H1 (cell line): Measurements from ENCODE around the gene PRRT1. TPM values are rescaled to one million over a fixed set of nuclear protein-coding genes. Genes with fewer than 3 reads are reported as not detected.

Source experiments
- CTCF ChIA-PET: fragments of 300-600 bp; sonication (Branson Sonifier 250); formaldehyde crosslinking; loops from one replicate; lab custom pipeline; 2021; ENCODE audit not compliant: partially characterized antibody; lab: Charles Lee
- POLR2A ChIA-PET: fragments of 300-600 bp; sonication (Branson Sonifier 250); formaldehyde crosslinking; loops from one replicate; lab custom pipeline; 2021; ENCODE audit warnings: inconsistent platforms; ENCODE audit not compliant: partially characterized antibody; lab: Charles Lee
- DNase-seq, 2 experiments: peaks; one replicate each; pipeline versions ENCODE4 v3.0.0 to v3.0.0-alpha.2; 2010 to 2022; ENCODE audit warnings: low spot score in 2 of 2, low read depth in 1 of 2, mixed read lengths in 1 of 2
- FAIRE-seq: peaks from 2 replicates; lab custom pipeline; 2011; peaks lifted over from hg19 to GRCh38; lab: Jason Lieb, UNC
- H2AFZ ChIP-seq: 2 replicates; pipeline ENCODE4 v1.8.1; 2012; ENCODE audit warnings: low read length, inconsistent platforms
- H2AK5ac ChIP-seq: 2 replicates; pipeline ENCODE4 v1.6.1; 2013; ENCODE audit warnings: low read depth, low read length
- H2BK120ac ChIP-seq: replicated peaks from 2 replicates; pipeline ENCODE3; 2013; ENCODE audit warnings: low read depth, low read length, inconsistent platforms
- H2BK12ac ChIP-seq: 2 replicates; pipeline ENCODE4 v1.6.1; 2013; ENCODE audit warnings: low read depth, low read length
- H2BK15ac ChIP-seq: 2 replicates; pipeline ENCODE4 v1.6.1; 2013; ENCODE audit warnings: low read length
- H2BK20ac ChIP-seq: 2 replicates; pipeline ENCODE4 v1.6.1; 2013; ENCODE audit warnings: low read length
- H2BK5ac ChIP-seq: 2 replicates; pipeline ENCODE4 v1.6.1; 2013; ENCODE audit warnings: low read depth, low read length
- H3K14ac ChIP-seq: 2 replicates; pipeline ENCODE4 v1.6.1; 2013; ENCODE audit warnings: inconsistent platforms; ENCODE audit not compliant: insufficient read length
- H3K18ac ChIP-seq: 2 replicates; pipeline ENCODE4 v1.6.1; 2013; ENCODE audit warnings: low read length; ENCODE audit errors: extremely low read depth
- H3K23ac ChIP-seq: 2 replicates; pipeline ENCODE4 v1.6.1; 2013; ENCODE audit warnings: inconsistent platforms; ENCODE audit not compliant: insufficient read length
- H3K23me2 ChIP-seq: 2 replicates; pipeline ENCODE4 v1.6.1; 2013; ENCODE audit warnings: low read depth, low read length
- H3K27ac ChIP-seq: 2 replicates; pipeline ENCODE4 v1.6.1; 2011; ENCODE audit warnings: low read depth, low read length, inconsistent platforms
- H3K27me3 ChIP-seq, 4 experiments: replicated peaks in 1 of 4; 1 replicate in 1 of 4; 2 replicates in 3 of 4; pipeline versions ENCODE4 v1.6.1 to v1.8.1; 2011 to 2013; ENCODE audit warnings: low read length in 3 of 4, mild to moderate bottlenecking in 3 of 4, inconsistent platforms in 2 of 4, mixed read lengths in 2 of 4, moderate library complexity in 1 of 4; ENCODE audit not compliant: control insufficient read depth in 3 of 4, insufficient read depth in 3 of 4; ENCODE audit errors: extremely low read depth in 1 of 4
- H3K36me3 ChIP-seq, 4 experiments: 2 replicates each; pipeline versions ENCODE4 v1.6.1 to v1.8.1; 2011 to 2013; ENCODE audit warnings: mild to moderate bottlenecking in 4 of 4, low read length in 3 of 4, moderate library complexity in 2 of 4, control low read depth in 1 of 4, inconsistent platforms in 1 of 4; ENCODE audit not compliant: insufficient read depth in 4 of 4, control insufficient read depth in 2 of 4
- H3K4ac ChIP-seq: replicated peaks from 2 replicates; pipeline ENCODE3; 2013; ENCODE audit warnings: low read length, low read depth, mixed read lengths, inconsistent platforms; ENCODE audit not compliant: insufficient read length
- H3K4me1 ChIP-seq, 4 experiments: replicated peaks in 1 of 4; 1 replicate in 1 of 4; 2 replicates in 3 of 4; pipeline versions ENCODE4 v1.6.1 to v1.8.1; 2011 to 2013; ENCODE audit warnings: low read length in 3 of 4, inconsistent platforms in 2 of 4, mixed read lengths in 1 of 4; ENCODE audit not compliant: insufficient read depth in 4 of 4, control insufficient read depth in 3 of 4
- H3K4me2 ChIP-seq, 2 experiments: 2 replicates each; pipeline versions ENCODE4 v1.6.1 to v1.8.1; 2011 to 2013; ENCODE audit warnings: low read depth in 2 of 2, low read length in 2 of 2, control low read depth in 1 of 2, inconsistent platforms in 1 of 2, mild to moderate bottlenecking in 1 of 2; ENCODE audit not compliant: insufficient read depth in 1 of 2
- H3K4me3 ChIP-seq, 4 experiments: fragments of 200-600, 300-600 bp in 1 of 4; sonication (generic), shearing (Covaris generic), sonication (Bioruptor Twin) in 1 of 4; 2 replicates each; pipeline versions ENCODE4 v1.5.1 to v1.8.1; 2011 to 2016; ENCODE audit warnings: low read length in 4 of 4, low read depth in 3 of 4, control low read depth in 2 of 4, inconsistent platforms in 2 of 4, mild to moderate bottlenecking in 2 of 4, mixed read lengths in 1 of 4, moderate library complexity in 1 of 4; ENCODE audit not compliant: insufficient read depth in 2 of 4; ENCODE audit errors: extremely low read depth in 1 of 4
- H3K56ac ChIP-seq: replicated peaks from 2 replicates; pipeline ENCODE3; 2013; ENCODE audit warnings: low read depth, mild to moderate bottlenecking, mixed read lengths, low read length, inconsistent platforms; ENCODE audit not compliant: insufficient read length
- H3K79me1 ChIP-seq: 2 replicates; pipeline ENCODE4 v1.6.1; 2013; ENCODE audit warnings: low read depth, low read length, control low read depth
- H3K79me2 ChIP-seq, 2 experiments: 2 replicates each; pipeline versions ENCODE4 v1.6.1 to v1.8.1; 2012 to 2013; ENCODE audit warnings: low read length in 2 of 2, mild to moderate bottlenecking in 2 of 2, inconsistent platforms in 1 of 2; ENCODE audit not compliant: insufficient read depth in 2 of 2, control insufficient read depth in 1 of 2
- H3K9ac ChIP-seq, 4 experiments: replicated peaks in 1 of 4; 1 replicate in 1 of 4; 2 replicates in 3 of 4; pipeline versions ENCODE4 v1.6.1 to v1.8.1; 2011 to 2013; ENCODE audit warnings: low read depth in 3 of 4, low read length in 3 of 4, control low read depth in 2 of 4, mild to moderate bottlenecking in 2 of 4, moderate library complexity in 2 of 4, inconsistent platforms in 1 of 4; ENCODE audit errors: extremely low read depth in 1 of 4
- H3K9me3 ChIP-seq, 2 experiments: 2 replicates each; pipeline versions ENCODE4 v1.6.1 to v1.8.1; 2012 to 2013; ENCODE audit warnings: mild to moderate bottlenecking in 2 of 2, moderate library complexity in 2 of 2, control low read depth in 1 of 2, inconsistent platforms in 1 of 2, low read depth in 1 of 2, low read length in 1 of 2, mixed read lengths in 1 of 2; ENCODE audit not compliant: insufficient read depth in 2 of 2
- H4K20me1 ChIP-seq, 2 experiments: replicated peaks in 1 of 2; 2 replicates each; pipeline versions ENCODE3 to v1.8.1; 2011 to 2013; ENCODE audit warnings: inconsistent platforms in 2 of 2, low read length in 2 of 2, mild to moderate bottlenecking in 1 of 2; ENCODE audit not compliant: insufficient read depth in 2 of 2, control insufficient read depth in 1 of 2
- H4K5ac ChIP-seq: 2 replicates; pipeline ENCODE4 v1.6.1; 2013; ENCODE audit warnings: low read length, low read depth, mixed read lengths, inconsistent platforms; ENCODE audit not compliant: insufficient read length
- H4K8ac ChIP-seq: 2 replicates; pipeline ENCODE4 v1.8.0; 2013; ENCODE audit warnings: mild to moderate bottlenecking, moderate library complexity, low read length, inconsistent platforms; ENCODE audit not compliant: insufficient read depth; ENCODE audit errors: extremely low read depth
- H4K91ac ChIP-seq: replicated peaks from 2 replicates; pipeline ENCODE3; 2013; ENCODE audit warnings: low read length, mixed read lengths, inconsistent platforms; ENCODE audit not compliant: insufficient read length
- ASH2L ChIP-seq: fragments of 200-600, 300-600 bp; sonication (generic); IDR thresholded peaks from one replicate; pipeline ENCODE4 v1.7.1; 2017; ENCODE audit warnings: low read length
- CBX8 ChIP-seq: fragments of 300-800, 300-1000 bp; sonication (generic); IDR thresholded peaks from 2 replicates; pipeline ENCODE4 v1.7.1; 2016; ENCODE audit warnings: low read depth, low read length, borderline replicate concordance
- CREB1 ChIP-seq: IDR thresholded peaks from 2 replicates; pipeline ENCODE4 v1.6.1; 2012; ENCODE audit warnings: inconsistent platforms
- JUND ChIP-seq: IDR thresholded peaks from 2 replicates; pipeline ENCODE4 v1.6.1; 2011; ENCODE audit warnings: mild to moderate bottlenecking, improper control_type of control experiment, low read length
- KDM4A ChIP-seq: IDR thresholded peaks from one replicate; pipeline ENCODE4 v1.7.1; 2012; ENCODE audit warnings: low read depth, mild to moderate bottlenecking, moderate library complexity, low read length, inconsistent platforms; ENCODE audit not compliant: severe bottlenecking
- MAFK ChIP-seq: IDR thresholded peaks from 2 replicates; pipeline ENCODE4 v1.6.1; 2012; ENCODE audit warnings: low read depth, mild to moderate bottlenecking, improper control_type of control experiment, low read length
- NRF1 ChIP-seq: IDR thresholded peaks from 2 replicates; pipeline ENCODE4 v1.6.1; 2011; ENCODE audit warnings: mild to moderate bottlenecking, low read depth, low read length, improper control_type of control experiment
- POLR2A ChIP-seq, 2 experiments: IDR thresholded peaks; 1 replicate in 1 of 2; 2 replicates in 1 of 2; pipeline ENCODE4 v1.6.1; 2011; ENCODE audit warnings: low read depth in 2 of 2, low read length in 2 of 2, mild to moderate bottlenecking in 2 of 2; ENCODE audit errors: control extremely low read depth in 1 of 2
- SAP30 ChIP-seq: fragments of 300-600 bp; sonication (generic); IDR thresholded peaks from 2 replicates; pipeline ENCODE4 v1.7.1; 2012; ENCODE audit warnings: low read length, moderate library complexity, mild to moderate bottlenecking, inconsistent platforms; ENCODE audit not compliant: insufficient read depth, insufficient replicate concordance
- TAF7 ChIP-seq: optimal IDR thresholded peaks from 2 replicates; pipeline ENCODE3; 2011; ENCODE audit warnings: low read depth, mild to moderate bottlenecking, inconsistent platforms, low read length, moderate library complexity, borderline replicate concordance
- TBP ChIP-seq: IDR thresholded peaks from 2 replicates; pipeline ENCODE4 v1.6.1; 2011; ENCODE audit warnings: low read depth, low read length, improper control_type of control experiment
- WGBS, 2 experiments: shearing (Covaris generic) in 1 of 2; methylation state at CpG; one replicate each; pipeline versions ENCODE4 v1.1.6 to v1.1.7; 2013 to 2015; ENCODE audit warnings: low lambda C conversion rate in 2 of 2, mixed read lengths in 2 of 2, inconsistent platforms in 1 of 2, low coverage in 1 of 2, missing lambda C conversion rate in 1 of 2; ENCODE audit not compliant: insufficient replicate concordance in 2 of 2, insufficient coverage in 1 of 2, insufficient read length in 1 of 2; ENCODE audit errors: extremely low coverage in 1 of 2, missing lambda C conversion rate in 1 of 2; 5-methylcytosine and 5-hydroxymethylcytosine counted together
- polyA plus RNA-seq, 7 experiments: library from polyadenylated mRNA; depleted of rRNA in 3 of 7; stranded (reverse) in 5 of 7; unstranded in 2 of 7; fragments of >200 nt in 5 of 7; fragments of 200-250 nt in 2 of 7; gene quantifications; 1 replicate in 5 of 7; 2 replicates in 1 of 7; 4 replicates in 1 of 7; pipeline versions ENCODE4 v1.2.1 to v1.2.3, GENCODE V29; 2011 to 2013; ENCODE audit warnings: missing spikeins in 2 of 7, mixed read lengths in 2 of 7
- total RNA-seq: library from RNA; stranded (reverse); fragmentation: NEBNext Ultra II Directional; extraction: Animal tissue kit (Norgen Biotek cat#: 25700); gene quantifications from 2 replicates; pipeline ENCODE4 v1.2.1, GENCODE V29; 2021

Gene PRRT1
- total and polyA plus RNA-seq, 2 of the 8 experiments (the other 6 are each of a cell fraction or from before 2014, with no cell fraction given): 0.71 to 2.8 TPM

DNA sequence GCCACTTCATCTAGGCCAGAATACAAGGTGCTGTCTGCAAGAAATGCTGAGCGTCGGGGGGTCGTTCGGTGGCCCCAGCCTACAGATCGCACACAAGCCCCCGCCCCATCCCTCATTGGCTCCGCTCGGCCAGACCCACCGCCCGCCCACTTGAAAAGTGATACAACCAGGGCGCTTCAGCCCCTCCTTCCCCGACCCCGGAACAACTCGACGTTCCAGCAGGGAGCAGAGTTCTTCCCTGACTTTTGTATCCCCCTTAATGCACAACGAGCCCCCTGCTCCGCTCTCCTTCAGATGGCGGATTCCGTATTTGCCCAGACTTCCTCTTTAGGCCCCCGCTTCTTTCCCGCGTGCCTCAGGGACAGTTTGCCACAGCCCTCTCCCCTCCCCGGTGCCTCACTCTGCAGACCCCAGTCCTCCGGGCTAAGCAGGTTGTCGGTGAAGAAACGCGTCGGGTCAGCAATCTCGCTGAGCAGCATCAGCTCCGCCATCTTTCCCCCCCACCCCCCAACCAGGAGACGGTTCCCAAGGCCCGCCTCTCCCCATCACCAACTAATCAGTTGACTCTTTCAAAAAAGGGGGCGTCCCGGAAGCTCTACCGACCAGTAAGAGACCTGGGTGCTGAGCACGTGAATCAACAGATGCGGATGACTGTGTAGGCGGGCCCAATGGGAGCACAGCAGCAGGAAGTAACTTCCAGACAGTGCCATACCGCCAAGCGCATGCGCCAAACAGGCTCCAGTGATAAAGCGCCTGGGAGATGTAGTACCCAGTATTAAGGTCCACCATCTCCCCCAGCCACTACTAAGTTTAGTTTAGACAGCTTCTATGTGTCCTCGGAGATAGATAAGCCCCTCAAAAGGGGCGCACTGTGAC is 23.8 kb downstream of the PRRT1 start, which contains the start of gene ATF6B:
ATF6B (minus strand) TSS at position 530 of the 876 bp plus-strand sequence; CDS start at position 491, 39 bp downstream.
- no peaks in the 10 kb centered on the region for H4K20me1 ChIP-seq
- peak within 1 kb of the TSS; percentile 82 to 98 for H3K4me2 ChIP-seq
- peak within 1 kb of the TSS; percentile 95 to 100 (median 99) for H3K4me3 ChIP-seq
- CTCF ChIA-PET: interaction anchor here (1.0 to 5.6 kb wide), 10 partner anchors 10 to 61 kb away, joined by 3 to 76 read pairs (median 6); partner anchors contain the start of gene PRRT1
- no peak within 1 kb of the TSS for H2BK120ac ChIP-seq
- peak within 1 kb of the TSS; percentile 92; the same call in 1 of the 2 replicates for H4K8ac ChIP-seq
- H3K79me1 ChIP-seq: peaks cover 2% of the 10 kb centered on the region; the same call in 1 of the 2 replicates
- peaks cover 5% of the 10 kb centered on the region for H3K23me2 ChIP-seq
- no peak within 1 kb of the TSS for H3K14ac ChIP-seq
- H3K9me3 ChIP-seq: no peaks in the 10 kb centered on the region
- peak within 1 kb of the TSS; percentile 63 for H4K91ac ChIP-seq
- H2AFZ ChIP-seq: peak within 1 kb of the TSS; percentile 78; the same call in 1 of the 2 replicates
- WGBS, 2 experiments: 1% methylated on average over 43 of the region's 44 CpGs; no CpG with 5 or more reads in 1 of the 2 experiments
- H3K18ac ChIP-seq: no peak within 1 kb of the TSS; the same call in 1 of the 2 replicates
- POLR2A ChIA-PET: interaction anchor here (0.7 to 6.5 kb wide), 22 partner anchors 9 to 844 kb away, joined by 3 to 70 read pairs (median 4); partner anchors contain the start of genes AGPAT1, EGFL8, MSH5 and PRRT1
- H2BK12ac ChIP-seq: peak within 1 kb of the TSS; percentile 55
- H3K4me1 ChIP-seq: peaks cover 3 to 19% (median 8%) of the 10 kb centered on the region in 4 experiments; a peak in 6 of 7 replicates
- H3K27me3 ChIP-seq: no peaks in the 10 kb centered on the region
- DNase-seq (peak; percentile 91 to 96), FAIRE-seq (peak; percentile 36)
- peak within 1 kb of the TSS; percentile 83; the same call in 1 of the 2 replicates for H2BK15ac ChIP-seq
- H3K27ac ChIP-seq: peak within 1 kb of the TSS; percentile 98
- peak within 1 kb of the TSS; percentile 65 to 97 (median 96) for H3K9ac ChIP-seq
- no peak within 1 kb of the TSS for H3K23ac ChIP-seq
- H3K56ac ChIP-seq: peak within 1 kb of the TSS; percentile 50
- H3K4ac ChIP-seq: peak within 1 kb of the TSS; percentile 22
- peak within 1 kb of the TSS; percentile 88 for H4K5ac ChIP-seq
- H3K79me2 ChIP-seq: peaks cover 0 to 12% of the 10 kb centered on the region in 2 experiments; a peak in 1 of 4 replicates
- no peak within 1 kb of the TSS for H2AK5ac ChIP-seq
- peak within 1 kb of the TSS; percentile 89 for H2BK5ac ChIP-seq
- H3K36me3 ChIP-seq: peaks cover 0 to 10% (median 4%) of the 10 kb centered on the region in 4 experiments; a peak in 4 of 8 replicates
- no peak within 1 kb of the TSS for H2BK20ac ChIP-seq
- TF ChIP-seq ASH2L (peak; percentile 87), MAFK (peak; percentile 12; the same call in 1 of the 2 replicates), SAP30 (peak; percentile 88), POLR2A (IDR thresholded peaks at IDR 0.05; ENCODE audit: control extremely low read depth in 1 of 2, low read depth in 2 of 2, low read length in 2 of 2) (peak; percentile 52 to 86; a peak in 2 of 3 replicates), JUND (0 out of 2 replicates have a peak, but pooled peaks have one; percentile 3), NRF1 (peak; percentile 75), KDM4A (no peak), CBX8 (no peak), TAF7 (peak; percentile 38), TBP (peak; percentile 50; the same call in 1 of the 2 replicates), CREB1 (peak; percentile 57; the same call in 1 of the 2 replicates)
